K562 (cell line): Measurements from ENCODE around the gene ZNF74. TPM values are rescaled to one million over a fixed set of nuclear protein-coding genes. Genes with fewer than 3 reads are reported as not detected.

Experiments used
- CBFA2T3 ChIP-seq: fragments of 450-650 bp; IDR thresholded peaks from 2 replicates; pipeline ENCODE4 v1.6.1; 2017
- CHD2 ChIP-seq: IDR thresholded peaks from 2 replicates; pipeline ENCODE4 v1.6.1; 2011; ENCODE audit warnings: low read depth, low read length
- CREB1 ChIP-seq, 2 experiments: sonication (generic) in 1 of 2; formaldehyde crosslinking in 1 of 2; IDR thresholded peaks; 2 replicates each; pipeline versions ENCODE4 v1.6.1 to v1.8.0; 2012 to 2022; ENCODE audit warnings: inconsistent platforms in 1 of 2, mild to moderate bottlenecking in 1 of 2, missing genetic modification reagents in 1 of 2, moderate library complexity in 1 of 2
- PML ChIP-seq: IDR thresholded peaks from 2 replicates; pipeline ENCODE4 v1.6.1; 2012; ENCODE audit warnings: low read length, inconsistent platforms
- RB1 ChIP-seq: fragments of 450-650 bp; IDR thresholded peaks from 2 replicates; pipeline ENCODE4 v1.6.1; 2017; ENCODE audit warnings: low read depth, mild to moderate bottlenecking
- RBM22 ChIP-seq: fragments of 200-400 bp; formaldehyde crosslinking; IDR thresholded peaks from 2 replicates; pipeline ENCODE4 v1.6.1; 2018; ENCODE audit warnings: low read length, low read depth; ENCODE audit not compliant: poor library complexity, severe bottlenecking
- RBM39 ChIP-seq: fragments of 200-400 bp; formaldehyde crosslinking; optimal IDR thresholded peaks from 2 replicates; pipeline ENCODE3; 2018; ENCODE audit warnings: low read depth, low read length
- SP1 ChIP-seq: sonication (generic); formaldehyde crosslinking; IDR thresholded peaks from 2 replicates; pipeline ENCODE4 v1.8.1; 2022; ENCODE audit warnings: mild to moderate bottlenecking, missing genetic modification reagents
- STAG1 ChIP-seq: sonication (generic); formaldehyde crosslinking; IDR thresholded peaks from 2 replicates; pipeline ENCODE4 v1.5.0; 2020; ENCODE audit warnings: missing genetic modification reagents, borderline replicate concordance
- TARDBP ChIP-seq: fragments of 450-650 bp; IDR thresholded peaks from 2 replicates; pipeline ENCODE4 v1.6.1; 2016
- TBP ChIP-seq: optimal IDR thresholded peaks from 2 replicates; pipeline ENCODE3; 2011; ENCODE audit warnings: low read depth, low read length, improper control_type of control experiment
- TCF7 ChIP-seq: sonication (generic); IDR thresholded peaks from 2 replicates; pipeline ENCODE4 v1.6.1; 2016; ENCODE audit warnings: antibody characterized with exemption, borderline replicate concordance
- ZNF785 ChIP-seq: fragments of 250-450 bp; sonication (Bioruptor Pico); IDR thresholded peaks from 2 replicates; pipeline ENCODE4 v1.4.0; 2020; ENCODE audit warnings: mild to moderate bottlenecking
- polyA plus RNA-seq, 8 experiments: library from polyadenylated mRNA; depleted of rRNA in 4 of 8; stranded (reverse) in 5 of 8; unstranded in 3 of 8; fragments of >200 nt; fragmentation: Nextera tagmentation in 2 of 8; fragmentation: Illumina TruSeq in 1 of 8; extraction: Ambion mirVana in 2 of 8; extraction: Trizol in 1 of 8; gene quantifications; 2 replicates each; pipeline versions ENCODE4 v1.2.1 to v1.2.3, GENCODE V29; 2011 to 2014; ENCODE audit warnings: inconsistent platforms in 1 of 8, missing spikeins in 1 of 8
- total RNA-seq, 7 experiments: library from RNA; depleted of rRNA in 6 of 7; stranded (reverse); fragments of >200 nt in 6 of 7; fragmentation: Illumina TruSeq in 2 of 7; extraction: Trizol in 2 of 7; gene quantifications; 2 replicates each; pipeline versions ENCODE4 v1.2.1 to v1.2.3, GENCODE V29; 2011 to 2021; ENCODE audit warnings: low replicate concordance in 1 of 7
- TF ChIP-seq, protein P1 (sequence below), 2 experiments: fragments of 450-650 bp in 1 of 2; sonication (generic) in 1 of 2; formaldehyde crosslinking in 1 of 2; IDR thresholded peaks; 2 replicates each; pipeline versions ENCODE4 v1.7.1 to v1.9.0; 2016 to 2022; ENCODE audit warnings: inconsistent platforms in 1 of 2, mild to moderate bottlenecking in 1 of 2, missing genetic modification reagents in 1 of 2
- TF ChIP-seq, protein P2 (sequence below), 2 experiments: IDR thresholded peaks; 2 replicates each; pipeline ENCODE4 v1.6.1; 2011; ENCODE audit warnings: borderline replicate concordance in 1 of 2, control low read depth in 1 of 2, low read depth in 1 of 2, low read length in 1 of 2, mild to moderate bottlenecking in 1 of 2, mixed read lengths in 1 of 2, moderate library complexity in 1 of 2; ENCODE audit not compliant: insufficient read depth in 1 of 2, insufficient read length in 1 of 2, poor library complexity in 1 of 2, severe bottlenecking in 1 of 2; ENCODE audit errors: extremely low read depth in 1 of 2
- TF ChIP-seq, protein P3 (sequence below), 3 experiments: fragments of 200-800 bp in 1 of 3; sonication (Bioruptor generic) in 1 of 3; sonication (generic) in 1 of 3; formaldehyde crosslinking in 1 of 3; IDR thresholded peaks; 2 replicates each; pipeline versions ENCODE4 v1.6.1 to v1.8.0; 2016 to 2022; ENCODE audit warnings: mild to moderate bottlenecking in 2 of 3, missing compliant biosample characterization in 2 of 3, missing genetic modification characterization in 2 of 3, missing genetic modification reagents in 1 of 3

ZNF74 gene
- total and polyA plus RNA-seq, 9 of the 15 experiments (the other 6 are each of a cell fraction or from before 2014, with no cell fraction given) = 2.4 to 53.5 (median 31.5) TPM

DNA sequence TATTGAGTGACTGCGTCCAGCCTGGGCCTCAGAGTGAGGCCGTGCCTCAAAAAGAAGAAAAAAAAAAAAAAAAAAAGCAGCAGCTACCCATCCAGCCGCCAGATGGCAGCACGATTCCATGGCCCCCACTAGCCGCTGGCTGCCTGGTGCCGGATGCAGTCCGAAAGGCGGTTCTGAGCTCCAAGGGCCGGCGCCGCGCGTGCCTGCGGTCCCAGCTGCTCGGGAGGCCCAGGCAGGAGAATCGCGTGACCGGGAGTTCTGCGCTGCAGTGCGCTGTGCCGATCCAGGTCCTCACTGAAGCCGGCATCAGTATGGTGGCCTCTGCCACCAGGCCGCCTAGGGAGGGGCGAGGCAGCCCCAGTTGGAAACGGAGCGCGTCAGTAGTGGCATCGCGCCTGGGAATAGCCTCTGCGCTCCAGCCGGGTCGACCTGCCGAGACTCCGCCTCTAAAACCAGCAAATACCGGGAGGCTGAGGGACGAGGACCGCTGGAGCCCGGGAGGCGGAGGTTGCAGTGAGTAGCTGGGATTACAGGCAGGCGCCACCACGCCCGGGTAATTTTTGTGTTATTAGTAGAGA is 24.3 kb downstream of the ZNF74 start (continued):
- TF ChIP-seq, protein P1, sequence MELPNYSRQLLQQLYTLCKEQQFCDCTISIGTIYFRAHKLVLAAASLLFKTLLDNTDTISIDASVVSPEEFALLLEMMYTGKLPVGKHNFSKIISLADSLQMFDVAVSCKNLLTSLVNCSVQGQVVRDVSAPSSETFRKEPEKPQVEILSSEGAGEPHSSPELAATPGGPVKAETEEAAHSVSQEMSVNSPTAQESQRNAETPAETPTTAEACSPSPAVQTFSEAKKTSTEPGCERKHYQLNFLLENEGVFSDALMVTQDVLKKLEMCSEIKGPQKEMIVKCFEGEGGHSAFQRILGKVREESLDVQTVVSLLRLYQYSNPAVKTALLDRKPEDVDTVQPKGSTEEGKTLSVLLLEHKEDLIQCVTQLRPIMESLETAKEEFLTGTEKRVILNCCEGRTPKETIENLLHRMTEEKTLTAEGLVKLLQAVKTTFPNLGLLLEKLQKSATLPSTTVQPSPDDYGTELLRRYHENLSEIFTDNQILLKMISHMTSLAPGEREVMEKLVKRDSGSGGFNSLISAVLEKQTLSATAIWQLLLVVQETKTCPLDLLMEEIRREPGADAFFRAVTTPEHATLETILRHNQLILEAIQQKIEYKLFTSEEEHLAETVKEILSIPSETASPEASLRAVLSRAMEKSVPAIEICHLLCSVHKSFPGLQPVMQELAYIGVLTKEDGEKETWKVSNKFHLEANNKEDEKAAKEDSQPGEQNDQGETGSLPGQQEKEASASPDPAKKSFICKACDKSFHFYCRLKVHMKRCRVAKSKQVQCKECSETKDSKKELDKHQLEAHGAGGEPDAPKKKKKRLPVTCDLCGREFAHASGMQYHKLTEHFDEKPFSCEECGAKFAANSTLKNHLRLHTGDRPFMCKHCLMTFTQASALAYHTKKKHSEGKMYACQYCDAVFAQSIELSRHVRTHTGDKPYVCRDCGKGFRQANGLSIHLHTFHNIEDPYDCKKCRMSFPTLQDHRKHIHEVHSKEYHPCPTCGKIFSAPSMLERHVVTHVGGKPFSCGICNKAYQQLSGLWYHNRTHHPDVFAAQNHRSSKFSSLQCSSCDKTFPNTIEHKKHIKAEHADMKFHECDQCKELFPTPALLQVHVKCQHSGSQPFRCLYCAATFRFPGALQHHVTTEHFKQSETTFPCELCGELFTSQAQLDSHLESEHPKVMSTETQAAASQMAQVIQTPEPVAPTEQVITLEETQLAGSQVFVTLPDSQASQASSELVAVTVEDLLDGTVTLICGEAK (IDR thresholded peaks at IDR 0.05) = peak; percentile 60; the same call in 1 of the 2 replicates
- TF ChIP-seq, protein P1 (CRISPR knock-in tag; IDR thresholded peaks at IDR 0.05) = peak; percentile 20
- TF ChIP-seq, protein P2, sequence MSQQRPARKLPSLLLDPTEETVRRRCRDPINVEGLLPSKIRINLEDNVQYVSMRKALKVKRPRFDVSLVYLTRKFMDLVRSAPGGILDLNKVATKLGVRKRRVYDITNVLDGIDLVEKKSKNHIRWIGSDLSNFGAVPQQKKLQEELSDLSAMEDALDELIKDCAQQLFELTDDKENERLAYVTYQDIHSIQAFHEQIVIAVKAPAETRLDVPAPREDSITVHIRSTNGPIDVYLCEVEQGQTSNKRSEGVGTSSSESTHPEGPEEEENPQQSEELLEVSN (IDR thresholded peaks at IDR 0.05; ENCODE audit: borderline replicate concordance in 1 of 2, extremely low read depth in 1 of 2, insufficient read depth in 1 of 2, insufficient read length in 1 of 2, low read depth in 1 of 2, low read length in 1 of 2, poor library complexity in 1 of 2, severe bottlenecking in 1 of 2) = peak; percentile 74 to 89
- no peak for TF ChIP-seq ZNF785 (CRISPR knock-in tag)
- peak; percentile 27; the same call in 1 of the 2 replicates for TF ChIP-seq CBFA2T3
- peak; percentile 50; the same call in 1 of the 2 replicates for TF ChIP-seq TCF7
- TF ChIP-seq CREB1 (IDR thresholded peaks at IDR 0.05) = no peak
- TF ChIP-seq CREB1 (CRISPR knock-in tag; IDR thresholded peaks at IDR 0.05) = no peak
- TF ChIP-seq RBM22 = peak; percentile 81
- peak; percentile 57 for TF ChIP-seq TBP
- 0 out of 2 replicates have a peak, but pooled peaks have one; percentile 43 for TF ChIP-seq PML
- TF ChIP-seq RBM39 = no peak
- peak; percentile 94 for TF ChIP-seq STAG1 (CRISPR knock-in tag)
- peak; percentile 80 for TF ChIP-seq TARDBP
- peak; percentile 72; the same call in 1 of the 2 replicates for TF ChIP-seq SP1 (CRISPR knock-in tag)
- peak; percentile 98 for TF ChIP-seq RB1
- TF ChIP-seq, protein P3, sequence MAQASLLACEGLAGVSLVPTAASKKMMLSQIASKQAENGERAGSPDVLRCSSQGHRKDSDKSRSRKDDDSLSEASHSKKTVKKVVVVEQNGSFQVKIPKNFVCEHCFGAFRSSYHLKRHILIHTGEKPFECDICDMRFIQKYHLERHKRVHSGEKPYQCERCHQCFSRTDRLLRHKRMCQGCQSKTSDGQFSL (CRISPR knock-in tag; IDR thresholded peaks at IDR 0.05) = peak; percentile 72; the same call in 1 of the 2 replicates
- TF ChIP-seq, protein P3 (tag; IDR thresholded peaks at IDR 0.05) = no peak
- 0 out of 2 replicates have a peak, but pooled peaks have one; percentile 37 for TF ChIP-seq CHD2
